ENCODE results near the gene LIF.
A peak's percentile ranks its signal among the peaks of the same experiment; 100 is the strongest.

LIF gene

GRCh38 chr22:30198152-30198825, 48.3 kb downstream of the LIF start:
- Histone ChIP-seq H3K27ac (ENCODE audit: low read depth, low read length) (no peak overlapping the region), H3K36me3 (ENCODE audit: control insufficient read depth, insufficient read depth, low read length) (no peaks in the 10 kb centered on the region), H3K4me1 (ENCODE audit: control insufficient read depth, insufficient read depth, low read length) (peaks cover 5% of the 10 kb centered on the region), H3K4me3 (ENCODE audit: low read length) (no peak overlapping the region), H3K27me3 (ENCODE audit: control insufficient read depth, insufficient read depth, low read length) (no peaks in the 10 kb centered on the region), H3K9ac (ENCODE audit: low read length) (no peak overlapping the region)

GRCh38 chr22:30197389-30197788, 49.2 kb downstream of the LIF start:
- peaks cover 5% of the 10 kb centered on the region for H3K4me1 ChIP-seq (ENCODE audit: control insufficient read depth, insufficient read depth, low read length)
- no peaks in the 10 kb centered on the region for H3K27me3 ChIP-seq (ENCODE audit: control insufficient read depth, insufficient read depth, low read length)
- no peaks in the 10 kb centered on the region for H3K36me3 ChIP-seq (ENCODE audit: control insufficient read depth, insufficient read depth, low read length)
- H3K9ac ChIP-seq (ENCODE audit: low read length): no peak overlapping the region
- H3K27ac ChIP-seq (ENCODE audit: low read depth, low read length): peak overlapping the region; percentile 27
- no peak overlapping the region for H3K4me3 ChIP-seq (ENCODE audit: low read length)

DNA sequence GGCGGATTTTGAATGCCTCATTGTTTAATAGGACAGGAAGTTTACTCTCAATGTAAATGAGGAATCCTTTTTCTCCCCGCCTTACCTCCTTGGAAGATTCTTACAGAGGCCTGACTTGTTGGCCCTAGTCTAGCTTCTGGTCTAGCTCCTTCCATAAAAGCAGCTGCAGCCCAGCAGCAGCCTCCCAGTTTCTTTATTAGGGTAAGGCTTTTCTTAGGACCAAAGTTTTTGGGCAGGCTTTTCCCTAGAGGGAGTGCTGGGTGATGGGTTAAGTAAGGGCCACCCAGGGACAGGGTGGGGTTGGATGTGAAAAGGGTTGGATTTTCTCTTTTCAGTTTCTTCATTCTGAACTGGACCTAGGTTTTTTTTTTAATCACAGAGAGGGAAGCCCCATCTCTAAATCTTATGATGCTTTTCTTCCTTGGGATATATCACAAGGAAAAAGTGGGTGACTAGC, 49.7 kb downstream of the LIF start:
- H3K4me3 ChIP-seq (ENCODE audit: low read length): no peak overlapping the region
- H3K9ac ChIP-seq (ENCODE audit: low read length): no peak overlapping the region
- H3K36me3 ChIP-seq (ENCODE audit: control insufficient read depth, insufficient read depth, low read length): no peaks in the 10 kb centered on the region
- H3K27me3 ChIP-seq (ENCODE audit: control insufficient read depth, insufficient read depth, low read length): no peaks in the 10 kb centered on the region
- H3K27ac ChIP-seq (ENCODE audit: low read depth, low read length): peak overlapping the region; percentile 54
- H3K4me1 ChIP-seq (ENCODE audit: control insufficient read depth, insufficient read depth, low read length): peaks cover 5% of the 10 kb centered on the region

GRCh38 chr22:30196141-30196879, 50.2 kb downstream of the LIF start:
- H3K4me1 ChIP-seq (ENCODE audit: control insufficient read depth, insufficient read depth, low read length): peaks cover 5% of the 10 kb centered on the region
- no peaks in the 10 kb centered on the region for H3K27me3 ChIP-seq (ENCODE audit: control insufficient read depth, insufficient read depth, low read length)
- no peaks in the 10 kb centered on the region for H3K36me3 ChIP-seq (ENCODE audit: control insufficient read depth, insufficient read depth, low read length)
- H3K27ac ChIP-seq (ENCODE audit: low read depth, low read length): peak overlapping the region; percentile 60
- H3K9ac ChIP-seq (ENCODE audit: low read length): no peak overlapping the region
- H3K4me3 ChIP-seq (ENCODE audit: low read length): peak overlapping the region; percentile 10

GRCh38 chr22:30195245-30196140, 51.1 kb downstream of the LIF start:
- H3K27me3 ChIP-seq (ENCODE audit: control insufficient read depth, insufficient read depth, low read length): no peaks in the 10 kb centered on the region
- peak overlapping the region; percentile 60 for H3K27ac ChIP-seq (ENCODE audit: low read depth, low read length)
- no peaks in the 10 kb centered on the region for H3K36me3 ChIP-seq (ENCODE audit: control insufficient read depth, insufficient read depth, low read length)
- H3K4me1 ChIP-seq (ENCODE audit: control insufficient read depth, insufficient read depth, low read length): peaks cover 5% of the 10 kb centered on the region
- no peak overlapping the region for H3K9ac ChIP-seq (ENCODE audit: low read length)
- peak overlapping the region; percentile 10 for H3K4me3 ChIP-seq (ENCODE audit: low read length)

- Histone ChIP-seq H3K27me3 (ENCODE audit: control insufficient read depth, insufficient read depth, low read length) (no peaks in the 10 kb centered on the region), H3K4me3 (ENCODE audit: low read length) (no peak overlapping the region), H3K36me3 (ENCODE audit: control insufficient read depth, insufficient read depth, low read length) (no peaks in the 10 kb centered on the region), H3K9ac (ENCODE audit: low read length) (no peak overlapping the region), H3K4me1 (ENCODE audit: control insufficient read depth, insufficient read depth, low read length) (peaks cover 5% of the 10 kb centered on the region), H3K27ac (ENCODE audit: low read depth, low read length) (no peak overlapping the region)
These were observed 53.4 kb downstream of the LIF start for GRCh38 chr22:30193031-30193775.

GRCh38 chr22:30192427-30192826, 54.1 kb downstream of the LIF start:
- Histone ChIP-seq H3K27ac (ENCODE audit: low read depth, low read length) (no peak overlapping the region), H3K27me3 (ENCODE audit: control insufficient read depth, insufficient read depth, low read length) (no peaks in the 10 kb centered on the region), H3K4me1 (ENCODE audit: control insufficient read depth, insufficient read depth, low read length) (peaks cover 5% of the 10 kb centered on the region), H3K4me3 (ENCODE audit: low read length) (no peak overlapping the region), H3K9ac (ENCODE audit: low read length) (no peak overlapping the region), H3K36me3 (ENCODE audit: control insufficient read depth, insufficient read depth, low read length) (no peaks in the 10 kb centered on the region)

GRCh38 chr22:30191040-30191701, 55.4 kb downstream of the LIF start:
- H3K4me3 ChIP-seq (ENCODE audit: low read length): no peak overlapping the region
- no peaks in the 10 kb centered on the region for H3K4me1 ChIP-seq (ENCODE audit: control insufficient read depth, insufficient read depth, low read length)
- H3K27me3 ChIP-seq (ENCODE audit: control insufficient read depth, insufficient read depth, low read length): no peaks in the 10 kb centered on the region
- no peak overlapping the region for H3K27ac ChIP-seq (ENCODE audit: low read depth, low read length)
- no peak overlapping the region for H3K9ac ChIP-seq (ENCODE audit: low read length)
- H3K36me3 ChIP-seq (ENCODE audit: control insufficient read depth, insufficient read depth, low read length): no peaks in the 10 kb centered on the region

DNA sequence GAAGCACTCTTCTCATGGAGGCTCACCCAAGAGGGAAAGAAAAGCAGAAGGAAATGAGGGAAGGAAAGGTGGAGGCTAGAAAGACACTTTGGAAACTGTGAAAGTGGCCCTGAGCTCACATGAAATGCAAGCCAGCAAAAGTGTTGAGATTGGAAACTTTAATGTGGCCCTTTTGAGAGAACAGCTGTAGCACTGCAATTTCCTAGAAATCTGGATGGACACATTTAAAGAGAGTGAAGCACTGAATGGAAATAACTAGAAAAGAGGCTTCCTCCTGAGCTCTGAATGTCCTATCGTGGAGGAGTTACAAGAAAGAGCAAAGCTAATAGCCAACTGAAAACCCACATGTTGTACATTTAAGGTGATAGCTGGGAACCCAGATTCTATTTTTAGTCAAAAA, 56.0 kb downstream of the LIF start:
- Histone ChIP-seq H3K4me1 (ENCODE audit: control insufficient read depth, insufficient read depth, low read length) (no peaks in the 10 kb centered on the region), H3K9ac (ENCODE audit: low read length) (no peak overlapping the region), H3K27ac (ENCODE audit: low read depth, low read length) (no peak overlapping the region), H3K36me3 (ENCODE audit: control insufficient read depth, insufficient read depth, low read length) (no peaks in the 10 kb centered on the region), H3K27me3 (ENCODE audit: control insufficient read depth, insufficient read depth, low read length) (no peaks in the 10 kb centered on the region), H3K4me3 (ENCODE audit: low read length) (no peak overlapping the region)
